ENCODE measurements around the gene ADCY5. TPM values are rescaled to one million over a fixed set of nuclear protein-coding genes. Genes with fewer than 3 reads are reported as not detected.

Gene ADCY5
- polyA plus RNA-seq, 1 donor = 3.7 TPM

DNA sequence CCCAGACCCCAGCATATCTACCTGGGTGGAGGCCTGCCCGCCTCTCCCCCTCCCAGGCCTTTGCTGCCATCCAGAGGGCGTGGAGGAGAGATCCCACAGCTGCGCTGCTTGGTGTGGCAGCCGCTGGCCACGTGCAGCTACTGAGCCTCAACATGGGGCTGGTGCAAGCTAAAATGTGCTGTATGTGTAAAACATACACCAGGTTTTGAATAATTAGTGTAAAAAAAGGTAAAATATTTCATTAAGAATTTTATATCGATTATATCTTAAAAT, 151.3 kb downstream of the ADCY5 start:
- DNase-seq = no peak

DNA sequence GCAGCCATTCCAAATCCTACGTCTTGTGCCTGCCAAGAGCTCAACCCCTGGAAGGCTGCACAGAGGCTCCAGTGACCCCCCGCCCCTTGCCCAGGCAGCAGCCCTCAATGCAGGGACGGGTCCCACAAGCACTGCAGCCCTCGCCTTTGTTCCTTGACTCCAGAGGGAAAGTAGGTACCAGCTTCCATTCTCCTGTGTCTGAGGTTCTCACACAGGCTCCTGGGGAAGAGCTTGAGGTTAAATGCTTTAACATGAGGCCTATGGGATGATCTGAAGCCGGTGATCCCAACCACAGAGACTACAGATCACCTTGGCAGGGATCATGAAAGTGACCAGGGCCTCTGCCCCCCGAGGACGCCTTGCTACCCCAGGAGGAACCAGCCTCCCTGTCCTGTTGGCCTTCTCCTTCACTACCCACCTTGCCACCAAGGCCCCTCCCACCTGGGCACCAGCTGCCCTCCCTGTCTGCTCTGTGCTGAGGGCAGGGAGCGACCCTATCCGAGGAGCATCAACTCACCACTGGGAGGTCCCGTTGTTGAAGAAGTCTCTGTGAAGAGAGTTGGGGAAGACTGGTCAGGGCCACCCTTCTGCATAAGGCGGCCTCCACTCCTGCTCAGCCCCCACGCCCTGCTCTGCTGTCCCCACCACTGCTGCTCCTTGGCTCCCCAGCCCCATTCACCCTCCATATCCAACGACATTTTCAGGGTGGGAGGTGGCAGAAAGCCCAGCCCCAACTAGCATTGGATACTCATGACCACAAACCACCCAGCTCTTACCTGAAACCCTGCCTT, 151.9 kb downstream of the ADCY5 start:
- DNase-seq = no peak

DNA sequence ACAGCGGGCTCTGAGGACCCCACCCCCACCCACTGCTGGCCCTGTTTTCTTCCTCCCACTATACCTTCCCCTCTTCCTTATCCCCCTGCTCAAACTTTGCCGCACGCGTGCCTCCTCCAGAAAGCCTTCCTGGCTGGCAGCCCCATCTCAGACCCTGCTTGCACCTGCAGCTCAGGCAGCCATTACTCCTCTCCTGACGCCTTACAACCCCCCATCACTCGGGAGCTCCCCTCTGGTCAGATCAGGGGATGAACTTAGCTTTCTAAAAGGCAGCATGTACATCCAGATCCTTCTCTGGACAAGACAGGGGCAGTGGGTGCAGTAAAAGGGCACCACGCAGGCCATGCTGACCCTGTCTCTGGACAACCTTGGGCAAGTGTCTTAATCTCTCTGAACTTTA, 152.6 kb downstream of the ADCY5 start:
- DNase-seq = no peak

DNA sequence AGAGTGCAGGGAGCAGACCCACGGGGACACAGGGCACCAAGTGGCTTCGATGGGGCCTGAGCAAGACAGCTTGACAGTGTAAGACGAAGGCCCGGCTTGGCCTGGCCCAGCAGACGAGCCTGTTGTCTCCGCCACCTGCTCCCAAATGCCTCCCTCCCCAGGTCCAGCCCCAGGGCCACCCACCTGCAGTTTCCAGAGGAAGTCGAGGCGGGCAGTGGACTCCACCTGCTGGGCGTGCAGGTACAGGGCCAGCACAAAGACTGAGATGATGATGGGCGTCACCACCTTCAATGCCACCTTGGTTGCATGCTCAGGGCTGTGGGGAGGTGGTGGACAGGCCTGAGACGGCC, 153.0 kb downstream of the ADCY5 start:
- no peak for DNase-seq

DNA sequence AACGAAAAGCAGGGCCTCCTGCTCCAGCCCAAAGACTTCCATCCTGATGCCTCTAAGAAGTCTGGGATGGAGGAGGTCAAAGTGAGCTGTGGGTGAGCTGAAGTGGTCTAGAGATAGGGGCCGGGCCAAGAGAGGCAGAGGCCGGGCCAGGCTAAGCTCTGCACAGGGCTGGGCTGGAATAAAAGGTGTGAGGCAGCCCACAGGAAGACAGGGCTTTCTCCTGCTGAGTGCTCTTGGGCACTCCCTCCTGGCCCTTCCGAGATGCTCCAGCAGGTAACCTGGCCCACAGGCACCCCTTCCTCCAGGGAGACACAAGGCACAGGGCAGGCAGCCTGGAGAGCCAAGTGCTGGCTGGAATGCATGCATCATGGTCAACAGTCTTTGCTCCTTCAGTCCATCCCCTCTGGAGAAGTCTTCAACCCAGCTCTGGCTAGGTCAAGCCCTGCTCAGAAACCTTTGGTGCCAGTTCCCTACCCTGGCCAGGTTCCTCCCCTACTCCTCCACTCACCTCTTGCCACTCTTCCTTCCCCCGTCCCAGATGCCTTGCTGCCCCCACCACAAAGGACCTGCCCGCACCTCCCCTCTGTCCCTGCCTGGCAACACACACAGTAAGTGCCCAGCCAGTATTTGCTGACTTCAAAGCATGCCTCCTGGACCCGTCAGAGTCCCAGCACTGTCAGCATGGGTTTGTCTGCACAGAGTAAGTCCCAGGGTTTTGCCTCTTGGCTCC, 153.6 kb downstream of the ADCY5 start:
- no peak for DNase-seq

DNA sequence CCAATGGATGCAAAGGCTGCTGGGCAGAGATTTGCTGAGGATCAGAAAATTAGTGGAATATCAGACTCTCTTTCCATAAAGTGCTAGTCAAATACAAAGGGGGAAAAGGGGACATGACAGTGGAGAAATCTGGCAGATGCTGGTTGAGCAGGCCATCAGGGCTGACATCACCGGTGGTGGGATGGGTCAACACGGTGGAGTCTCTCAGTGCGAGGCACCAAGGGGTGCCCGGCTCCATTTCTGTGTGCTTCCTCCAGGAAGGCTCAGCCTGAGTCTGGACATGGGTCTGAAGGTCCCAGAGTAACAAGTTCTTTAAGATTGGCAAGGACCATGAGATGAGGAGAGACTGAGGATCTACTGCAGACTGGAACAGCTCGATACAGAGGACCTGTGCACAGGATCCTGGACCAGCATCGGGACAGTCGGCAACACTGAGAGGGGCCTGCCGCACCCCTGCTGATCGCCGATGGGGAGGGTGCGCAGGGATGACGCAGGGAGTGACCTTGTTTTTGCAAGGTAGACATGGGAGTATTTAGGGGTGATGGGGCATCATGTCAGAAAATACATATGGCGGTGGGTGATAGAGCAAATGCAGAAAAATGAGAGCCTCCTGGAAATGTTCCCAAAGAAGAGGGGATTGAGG, 154.5 kb downstream of the ADCY5 start:
- DNase-seq = no peak

DNA sequence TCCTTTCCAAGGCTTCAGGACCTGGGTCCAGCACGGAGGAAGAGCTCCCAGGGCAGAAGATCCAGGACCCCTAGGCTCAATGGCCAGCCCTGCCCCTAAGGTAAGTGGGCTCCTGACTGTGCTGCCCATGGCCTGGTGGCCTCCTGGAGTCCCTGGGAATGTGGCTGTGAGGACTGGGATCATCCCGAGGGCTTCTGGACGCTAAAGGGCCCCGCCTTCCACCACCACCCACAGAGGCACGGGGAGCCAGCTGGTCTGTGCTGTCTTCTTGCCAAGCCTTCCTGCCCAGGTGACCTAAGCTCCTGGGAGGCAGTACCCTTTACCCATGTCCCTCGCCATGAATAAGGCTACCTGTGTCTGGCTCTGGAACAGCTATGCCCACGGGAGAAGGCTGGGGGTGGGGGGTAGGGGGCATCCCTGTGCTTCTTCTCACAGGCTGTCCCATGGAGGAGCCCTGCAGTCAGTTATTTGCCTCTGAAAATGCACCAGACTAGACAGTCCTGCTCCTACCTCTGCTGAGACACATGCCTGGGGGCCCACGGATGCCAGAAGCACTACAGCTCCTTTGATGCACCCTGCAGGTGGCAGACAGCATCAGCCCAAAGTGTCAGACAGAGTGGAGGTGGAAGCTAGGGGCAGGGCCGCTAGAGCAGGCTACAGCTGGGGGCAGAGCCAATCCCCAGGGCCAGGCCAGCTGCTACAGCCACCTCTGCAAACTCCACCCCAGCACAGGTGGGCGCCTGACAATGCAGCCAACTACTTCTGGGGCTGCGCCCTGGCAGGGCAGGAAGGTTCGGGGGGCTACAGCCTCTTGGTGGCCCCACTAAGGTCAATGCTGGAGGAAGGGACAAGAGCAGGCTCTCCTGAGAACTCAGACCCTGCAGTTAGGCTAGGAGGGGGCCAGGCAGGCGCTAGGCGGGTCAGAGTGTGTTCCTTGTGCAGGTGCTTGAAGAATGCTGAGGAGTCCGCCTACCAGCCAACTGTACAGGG, 156.3 kb downstream of the ADCY5 start:
- DNase-seq = no peak

DNA sequence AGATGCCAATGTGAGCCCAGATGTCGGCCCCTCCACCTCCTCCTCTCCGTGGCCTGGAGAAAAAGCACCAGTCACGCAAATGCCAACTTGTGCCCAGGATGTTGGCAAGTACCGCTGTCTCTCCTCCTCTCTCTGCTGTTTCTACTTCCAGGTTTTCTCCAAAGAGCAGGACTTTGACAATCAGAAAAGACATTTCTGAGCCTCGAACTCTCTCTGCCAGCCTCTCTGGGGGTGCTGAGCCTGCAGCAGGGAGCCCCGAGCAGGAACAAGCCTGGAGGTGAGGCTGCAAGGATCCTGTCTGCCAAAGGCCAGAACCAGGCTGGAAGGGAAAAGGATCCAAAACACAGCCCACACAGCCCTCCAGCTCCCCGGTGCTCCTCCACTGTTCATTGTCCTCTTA, 157.5 kb downstream of the ADCY5 start:
- no peak for DNase-seq

DNA sequence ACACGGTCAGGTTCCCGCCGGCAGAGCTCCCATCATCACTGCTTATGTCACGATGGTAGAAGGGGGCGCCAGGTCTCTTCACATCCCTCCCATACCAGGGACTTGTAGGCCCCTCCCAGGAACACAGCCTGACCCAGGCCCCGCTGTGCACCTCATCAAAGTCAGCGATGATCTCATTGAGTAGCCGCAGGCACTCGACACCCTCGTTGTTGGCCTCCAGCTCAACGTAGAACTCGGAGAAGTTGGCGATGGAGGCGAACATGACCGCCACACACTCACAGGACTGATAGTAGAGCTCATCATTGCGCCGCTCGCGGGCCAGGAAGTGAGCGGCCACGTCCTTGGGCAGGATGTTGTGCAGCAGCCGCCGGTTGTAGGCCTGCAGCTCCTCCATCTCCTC, 157.9 kb downstream of the ADCY5 start:
- no peak for DNase-seq

DNA sequence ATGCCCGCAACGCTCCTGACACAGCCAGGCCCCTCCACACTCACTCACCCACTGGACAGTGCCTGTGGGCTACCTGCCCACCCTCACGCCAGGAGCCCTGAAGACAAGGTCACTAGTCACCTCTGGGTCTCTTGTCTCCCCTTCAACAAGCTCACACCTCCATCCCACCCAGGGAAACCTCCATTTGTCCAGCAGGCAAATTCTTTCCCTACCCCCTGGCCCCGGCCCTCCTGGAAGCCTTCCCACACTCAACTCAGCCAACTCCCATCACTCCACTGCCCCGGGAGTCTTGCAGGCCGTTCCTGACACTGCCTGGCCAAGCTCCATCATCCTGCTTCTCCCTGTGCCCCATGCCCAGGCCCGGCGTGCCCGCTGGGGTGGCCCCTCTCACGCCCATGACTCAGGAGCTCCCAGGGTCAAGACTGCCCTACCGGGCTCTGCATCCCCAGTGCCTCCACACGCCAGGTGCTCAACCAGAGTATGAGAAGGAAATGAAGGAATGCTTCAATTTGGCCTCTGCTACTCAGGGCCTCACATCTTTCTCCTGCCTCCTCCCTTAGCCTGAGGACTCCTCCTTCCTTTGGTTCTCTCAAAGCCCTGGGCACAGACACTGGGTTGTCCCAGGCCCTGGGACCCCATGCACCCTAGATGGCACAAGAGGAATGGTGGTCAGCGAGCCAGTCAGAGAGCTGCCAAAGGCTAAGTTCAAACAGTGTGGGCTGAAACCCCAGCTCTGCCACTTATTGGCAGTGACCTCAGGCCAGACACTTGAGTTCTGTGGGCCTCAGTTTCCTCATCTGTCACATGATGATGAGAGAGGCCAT, 158.6 kb downstream of the ADCY5 start:
- no peak for DNase-seq

DNA sequence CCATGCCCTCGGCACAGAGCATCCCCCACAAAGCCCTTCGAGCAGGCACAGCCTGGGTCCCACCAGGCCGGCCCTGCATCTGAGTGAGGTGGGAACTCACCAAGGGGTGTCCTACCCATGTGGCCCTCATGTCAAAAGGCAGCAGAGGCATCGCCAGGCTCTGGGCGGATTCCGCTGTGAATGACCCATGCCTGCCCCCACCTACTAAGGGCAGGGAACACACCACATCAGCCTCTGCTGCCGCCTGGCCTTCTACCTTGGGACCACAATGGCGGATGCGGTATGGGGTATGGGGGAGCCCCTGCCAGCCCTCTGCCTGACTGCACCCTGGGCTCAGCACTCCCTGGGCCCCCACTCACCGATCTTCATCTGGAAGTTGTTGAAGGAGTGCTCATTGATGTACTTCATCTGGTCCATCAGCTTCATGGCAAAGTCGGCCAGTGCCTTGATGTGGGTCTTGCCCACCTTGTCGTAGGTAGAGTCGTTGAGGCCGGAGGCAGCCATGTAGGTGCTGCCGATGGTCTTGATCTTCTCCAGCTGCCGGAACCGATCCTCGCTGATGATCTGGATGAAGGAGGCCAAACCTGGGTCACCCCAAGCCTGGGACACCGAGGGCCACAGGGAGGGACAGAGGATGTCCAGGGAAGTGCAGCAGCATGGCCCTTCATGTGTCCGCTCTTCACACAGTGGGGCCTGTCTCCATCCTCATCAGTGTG, 159.3 kb downstream of the ADCY5 start:
- DNase-seq = no peak

DNA sequence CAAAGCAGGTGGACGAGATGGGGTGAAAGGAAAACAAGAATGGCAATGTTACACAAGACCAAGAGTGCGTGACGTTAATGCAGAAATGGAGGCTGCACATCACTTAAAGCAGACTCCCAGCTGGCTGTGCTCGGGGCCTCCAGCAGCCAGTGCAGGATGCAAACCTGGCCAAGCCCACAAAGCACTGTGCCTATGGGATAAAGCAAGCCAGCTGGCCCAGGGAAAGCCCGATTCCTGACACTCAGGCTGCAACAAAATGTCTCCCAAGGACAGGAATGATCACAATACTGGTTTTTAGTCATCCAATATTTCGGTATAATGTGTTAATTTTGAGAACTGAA, 161.0 kb downstream of the ADCY5 start:
- no peak for DNase-seq

DNA sequence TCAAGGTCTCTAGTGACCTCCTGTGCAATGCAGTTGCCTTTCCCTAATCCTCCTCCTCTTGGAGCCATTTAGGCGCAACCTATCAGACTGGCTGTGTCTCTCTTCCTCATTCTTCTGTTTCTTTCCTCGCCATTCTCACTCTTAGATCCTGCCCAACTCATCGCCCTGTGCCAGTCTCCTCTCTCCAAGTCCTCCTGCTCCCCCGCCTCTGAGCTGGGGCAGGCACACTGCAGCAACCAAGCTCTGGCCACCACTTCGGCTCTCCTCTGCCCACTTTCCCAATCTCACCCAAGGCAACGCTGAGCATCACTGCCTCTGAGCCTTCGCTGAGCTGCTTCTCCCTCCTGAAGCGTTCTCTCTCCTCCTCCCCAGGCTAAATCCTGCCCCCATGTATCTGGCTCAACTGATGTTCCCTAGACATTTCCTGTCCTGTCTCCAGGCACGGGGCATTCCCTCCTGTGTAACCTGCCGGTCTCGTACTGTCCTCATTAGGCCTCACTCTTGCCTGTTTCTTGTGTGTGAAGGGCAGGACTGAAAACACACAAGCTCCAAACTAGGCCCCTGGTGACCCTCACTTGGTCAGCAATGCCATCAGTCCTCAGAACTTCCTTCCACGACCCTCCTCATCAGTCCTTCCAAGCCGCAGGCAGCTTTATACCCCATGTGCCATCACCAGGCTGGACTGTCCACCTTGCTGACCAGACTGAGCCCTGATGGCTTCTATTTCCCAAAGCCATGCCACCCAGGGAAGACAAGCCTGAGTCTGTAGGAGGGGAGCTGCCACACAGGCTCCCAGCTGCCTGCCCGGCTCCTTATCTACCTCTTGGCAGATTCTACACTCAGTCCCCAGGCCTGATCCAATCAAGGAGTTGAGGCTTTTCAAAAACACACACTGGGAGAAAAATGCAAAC, 161.6 kb downstream of the ADCY5 start:
- no peak for DNase-seq

DNA sequence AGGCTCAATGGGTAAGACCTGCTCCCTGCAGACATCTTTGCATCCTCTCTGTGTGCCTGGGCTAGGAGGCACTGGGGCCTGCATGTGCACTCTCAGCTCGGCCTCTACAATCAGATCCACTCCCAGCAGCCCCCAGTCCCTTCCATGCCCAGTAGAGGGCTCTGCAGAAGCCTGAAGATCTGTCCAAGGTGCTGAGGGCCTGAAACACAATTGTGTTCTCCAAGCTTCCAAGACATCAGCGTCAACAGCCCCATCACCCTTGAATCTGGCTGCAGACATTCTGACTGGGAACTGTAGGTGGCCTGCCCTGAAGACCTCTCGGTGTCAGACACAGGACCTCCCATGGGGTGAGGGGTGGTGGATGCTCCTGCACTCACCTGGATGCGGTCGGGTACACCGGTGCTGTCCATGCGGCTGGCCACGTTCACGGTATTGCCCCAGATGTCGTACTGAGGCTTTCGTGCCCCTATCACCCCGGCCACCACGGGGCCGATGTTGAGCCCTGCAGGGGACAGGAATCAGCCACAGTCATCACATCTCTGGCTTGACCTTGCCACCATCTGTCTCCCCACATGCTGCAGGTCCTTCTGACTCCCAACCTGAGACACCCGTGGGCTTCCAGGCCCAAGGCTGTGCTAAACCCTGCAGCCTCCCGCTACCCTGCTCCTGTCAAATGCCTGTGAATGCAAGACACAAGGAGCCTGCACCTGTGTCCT, 162.4 kb downstream of the ADCY5 start:
- DNase-seq = peak; percentile 36

DNA sequence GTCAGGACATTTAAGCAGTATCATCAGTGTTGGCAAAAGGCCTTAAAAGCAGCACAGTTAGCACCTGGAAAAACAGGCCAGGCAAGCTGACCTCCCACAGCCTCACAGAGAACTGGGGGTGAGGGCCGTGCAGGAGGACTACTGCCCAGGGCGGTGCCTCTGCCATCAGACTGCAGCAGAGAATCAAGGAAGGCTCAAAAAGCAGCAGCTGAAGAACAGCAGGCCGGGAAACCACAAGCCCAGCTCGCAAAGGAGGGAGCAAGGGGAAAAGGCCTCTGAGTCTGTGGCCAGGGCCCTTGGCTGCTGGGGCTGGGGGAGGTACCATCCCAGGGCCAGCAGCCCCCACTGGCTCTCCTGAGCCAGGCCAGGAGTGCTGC, 163.0 kb downstream of the ADCY5 start:
- no peak for DNase-seq

DNA sequence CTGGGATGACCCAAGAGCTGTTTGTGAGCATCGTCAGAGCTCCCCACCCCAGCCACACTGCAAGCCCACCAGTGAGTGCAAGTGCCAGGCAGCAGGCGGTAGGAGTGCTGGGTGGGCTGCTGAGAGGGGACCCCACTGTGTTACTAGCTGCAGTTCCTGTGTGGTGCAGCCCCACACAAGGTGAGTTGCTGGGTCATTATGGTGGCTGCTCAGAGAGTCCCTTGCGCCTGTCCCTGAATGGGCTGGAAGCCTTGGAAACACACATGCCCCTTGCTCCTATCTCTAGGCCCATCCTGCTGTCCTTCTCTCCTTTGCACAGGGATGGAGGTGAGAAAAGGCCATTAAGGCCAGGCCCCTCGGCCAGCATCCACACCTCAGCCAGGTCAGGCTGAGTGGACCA, 163.4 kb downstream of the ADCY5 start:
- no peak for DNase-seq

DNA sequence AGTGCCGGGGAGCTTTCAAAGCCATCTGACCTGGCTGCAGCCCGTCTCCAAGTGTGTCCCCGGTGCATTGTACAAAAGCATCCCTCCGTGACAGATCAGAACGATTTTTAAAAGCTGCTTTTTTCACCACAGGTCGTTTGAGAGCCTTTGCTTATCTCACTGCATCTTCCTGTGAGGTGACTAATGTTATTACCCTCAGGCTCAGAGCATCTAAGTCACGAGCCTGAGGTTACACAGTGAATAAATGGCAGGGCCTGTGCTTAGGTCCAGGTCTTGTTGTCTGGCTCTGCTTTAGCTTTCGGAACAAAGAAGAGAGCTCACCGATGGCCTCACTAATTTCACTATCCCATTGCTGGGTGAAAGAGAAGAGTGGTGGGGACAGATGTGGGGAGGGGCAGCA, 163.8 kb downstream of the ADCY5 start:
- DNase-seq = no peak

DNA sequence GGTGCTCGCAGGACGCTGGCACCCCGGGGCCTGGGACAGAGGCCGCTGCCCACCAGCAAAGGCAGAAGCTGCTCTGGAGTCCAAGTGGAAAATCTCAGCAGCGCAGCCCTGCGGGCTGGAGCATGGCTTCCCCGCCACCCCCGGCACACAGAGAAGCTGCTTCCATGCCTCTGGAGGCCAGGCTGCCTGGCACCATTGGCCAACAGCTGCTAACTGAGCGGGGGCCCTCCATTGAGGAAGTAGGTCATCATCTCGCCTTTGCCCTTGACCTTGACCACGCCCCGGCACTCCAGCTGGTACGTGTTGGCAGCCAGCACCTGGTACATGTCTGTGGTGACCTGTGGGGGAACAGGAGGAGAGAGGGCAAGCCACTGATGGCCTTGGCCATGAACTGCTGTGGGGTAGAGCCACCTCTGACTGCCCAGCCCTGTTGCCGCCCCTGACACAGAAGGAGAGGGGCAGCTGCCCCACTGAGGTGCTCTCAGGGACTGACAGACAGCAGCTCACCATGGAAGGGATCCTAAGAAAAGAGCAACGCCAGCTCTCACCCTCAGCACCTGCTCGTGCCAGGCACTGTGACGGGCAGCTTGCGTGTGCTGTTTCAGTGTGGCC, 164.4 kb downstream of the ADCY5 start:
- no peak for DNase-seq
